HCT116 (cell line): ENCODE data around the gene TSC22D3. TPM values are rescaled to one million over a fixed set of nuclear protein-coding genes. Genes with fewer than 3 reads are reported as not detected.

Source experiments
- ATAC-seq: fragments of 200-7000 bp; cut with Tn5 transposase; 2 replicates; pipeline ENCODE4 v1.9.1; 2020; ENCODE audit warnings: mild to moderate bottlenecking, moderate library complexity
- BruUV-seq: library from RNA; stranded (reverse); fragments of 400-500 nt; replicated peaks from 2 replicates; lab custom pipeline; 2021; lab: Mats Ljungman, UMichigan
- CTCF ChIA-PET: fragments of 300-600 bp; sonication (Branson Sonifier 250); formaldehyde crosslinking; loops from one replicate; lab custom pipeline; 2021; ENCODE audit warnings: antibody characterized with exemption; lab: Charles Lee
- POLR2A ChIA-PET: fragments of 300-600, 350-600 bp; sonication (Branson Sonifier 250); formaldehyde crosslinking; loops from one replicate; lab custom pipeline; 2021; ENCODE audit warnings: antibody characterized with exemption; lab: Charles Lee
- RAD21 ChIA-PET, 2 experiments: fragments of 300-600 bp; sonication (Branson Sonifier 250); formaldehyde crosslinking; loops; one replicate each; lab custom pipeline; 2023; ENCODE audit warnings: low total read pairs in 2 of 2; ENCODE audit not compliant: uncharacterized antibody in 2 of 2, unreplicated experiment in 2 of 2, low non-redundant PET in 1 of 2; lab: Charles Lee
- DNase-seq: peaks from one replicate; pipeline ENCODE4 v3.0.0-alpha.2; 2010; ENCODE audit warnings: low read depth, low spot score
- H2AFZ ChIP-seq: fragments of 200-600 bp; shearing (Covaris generic), sonication (generic); 2 replicates; pipeline ENCODE4 v1.6.1; 2017; ENCODE audit warnings: low read depth, mixed run types, mixed read lengths, antibody characterized with exemption, low read length; ENCODE audit not compliant: poor library complexity, severe bottlenecking
- H3K27ac ChIP-seq: 2 replicates; pipeline ENCODE4 v1.5.1; 2012; ENCODE audit warnings: low read depth, low read length
- H3K27me3 ChIP-seq: fragments of 200-600 bp; sonication (generic); 2 replicates; pipeline ENCODE4 v1.6.1; 2016; ENCODE audit warnings: mixed run types, low read length, mixed read lengths; ENCODE audit not compliant: insufficient read depth
- H3K36me3 ChIP-seq, 2 experiments: fragments of 200-500 bp in 1 of 2; fragments of 200-600 bp in 1 of 2; sonication (Bioruptor generic) in 1 of 2; sonication (generic) in 1 of 2; 2 replicates each; pipeline versions ENCODE4 v1.5.1 to v1.6.1; 2014 to 2016; ENCODE audit warnings: low read length in 2 of 2, inconsistent platforms in 1 of 2, mixed read lengths in 1 of 2, mixed run types in 1 of 2; ENCODE audit not compliant: insufficient read depth in 2 of 2, control insufficient read depth in 1 of 2
- H3K4me1 ChIP-seq, 2 experiments: fragments of 200-600 bp in 1 of 2; sonication (generic) in 1 of 2; 2 replicates each; pipeline versions ENCODE4 v1.5.1 to v1.6.1; 2012 to 2017; ENCODE audit warnings: low read length in 2 of 2, inconsistent platforms in 1 of 2, mild to moderate bottlenecking in 1 of 2, mixed read lengths in 1 of 2, mixed run types in 1 of 2, moderate library complexity in 1 of 2; ENCODE audit not compliant: insufficient read depth in 2 of 2, control insufficient read depth in 1 of 2
- H3K4me2 ChIP-seq: fragments of 200-600 bp; sonication (generic); 2 replicates; pipeline ENCODE4 v1.6.1; 2017; ENCODE audit warnings: mixed run types, low read length, mixed read lengths
- H3K4me3 ChIP-seq, 2 experiments: fragments of 200-600 bp in 1 of 2; sonication (generic) in 1 of 2; replicated peaks in 1 of 2; 2 replicates each; pipeline ENCODE4 v1.5.1; 2011 to 2016; ENCODE audit warnings: low read length in 2 of 2, control low read depth in 1 of 2, low read depth in 1 of 2, mild to moderate bottlenecking in 1 of 2, mixed read lengths in 1 of 2, mixed run types in 1 of 2
- H3K79me2 ChIP-seq: fragments of 200-600 bp; sonication (generic); 2 replicates; pipeline ENCODE4 v1.6.1; 2017; ENCODE audit warnings: mild to moderate bottlenecking, mixed run types, low read length, moderate library complexity, mixed read lengths; ENCODE audit not compliant: insufficient read depth
- H3K9ac ChIP-seq: fragments of 200-600 bp; sonication (generic); 2 replicates; pipeline ENCODE4 v1.6.1; 2016; ENCODE audit warnings: low read length, mixed read lengths
- H3K9me2 ChIP-seq: fragments of 200-600 bp; sonication (generic), shearing (Covaris generic); 2 replicates; pipeline ENCODE4 v1.6.1; 2017; ENCODE audit warnings: mixed run types, mild to moderate bottlenecking, moderate library complexity; ENCODE audit not compliant: insufficient read depth
- H3K9me3 ChIP-seq, 2 experiments: fragments of 200-500 bp in 1 of 2; fragments of 200-600 bp in 1 of 2; sonication (Bioruptor generic) in 1 of 2; sonication (generic) in 1 of 2; 2 replicates each; pipeline ENCODE4 v1.6.1; 2014 to 2017; ENCODE audit warnings: low read length in 2 of 2, mixed read lengths in 2 of 2, inconsistent platforms in 1 of 2, low read depth in 1 of 2, mild to moderate bottlenecking in 1 of 2, mixed run types in 1 of 2, moderate library complexity in 1 of 2; ENCODE audit not compliant: control insufficient read depth in 1 of 2, insufficient read depth in 1 of 2
- H4K20me1 ChIP-seq: fragments of 200-600 bp; sonication (generic), shearing (Covaris generic); 2 replicates; pipeline ENCODE4 v1.6.1; 2017; ENCODE audit warnings: mixed run types, mild to moderate bottlenecking, moderate library complexity; ENCODE audit not compliant: insufficient read depth
- CBX3 ChIP-seq: IDR thresholded peaks from 2 replicates; pipeline ENCODE4 v1.6.1; 2012; ENCODE audit warnings: low read depth
- CEBPB ChIP-seq: IDR thresholded peaks from 2 replicates; pipeline ENCODE4 v1.6.1; 2012; ENCODE audit warnings: low read depth
- EGR1 ChIP-seq: IDR thresholded peaks from 2 replicates; pipeline ENCODE4 v1.6.1; 2012; ENCODE audit warnings: low read depth
- EZH2 ChIP-seq: fragments of 200-600 bp; sonication (generic); IDR thresholded peaks from 2 replicates; pipeline ENCODE4 v1.6.1; 2017; ENCODE audit warnings: antibody characterized with exemption, mixed run types
- EZH2phosphoT487 ChIP-seq: fragments of 200-600 bp; IDR thresholded peaks from 2 replicates; pipeline ENCODE4 v1.6.1; 2018; ENCODE audit warnings: antibody characterized with exemption, borderline replicate concordance
- JUND ChIP-seq: IDR thresholded peaks from 2 replicates; pipeline ENCODE4 v1.6.1; 2012
- POLR2A ChIP-seq: IDR thresholded peaks from 2 replicates; pipeline ENCODE4 v1.7.0; 2011; ENCODE audit warnings: borderline replicate concordance; ENCODE audit not compliant: insufficient read depth, insufficient read length; ENCODE audit errors: extremely low read depth
- POLR2AphosphoS5 ChIP-seq: IDR thresholded peaks from 2 replicates; pipeline ENCODE4 v1.6.1; 2011; ENCODE audit warnings: mild to moderate bottlenecking, low read depth, low read length, moderate library complexity
- RAD21 ChIP-seq: IDR thresholded peaks from 2 replicates; pipeline ENCODE4 v1.6.1; 2012; ENCODE audit warnings: low read depth, mild to moderate bottlenecking
- REST ChIP-seq: IDR thresholded peaks from 2 replicates; pipeline ENCODE4 v1.6.1; 2012; ENCODE audit warnings: low read depth
- SIN3A ChIP-seq: IDR thresholded peaks from 2 replicates; pipeline ENCODE4 v1.6.1; 2012; ENCODE audit warnings: low read depth
- SP1 ChIP-seq: IDR thresholded peaks from 2 replicates; pipeline ENCODE4 v1.6.1; 2012; ENCODE audit warnings: low read depth
- TCF7L2 ChIP-seq: IDR thresholded peaks from 2 replicates; pipeline ENCODE4 v1.7.0; 2011; ENCODE audit warnings: borderline replicate concordance, inconsistent platforms; ENCODE audit not compliant: insufficient read depth, insufficient read length; ENCODE audit errors: extremely low read depth
- ZFX ChIP-seq: fragments of 450-650 bp; IDR thresholded peaks from 2 replicates; pipeline ENCODE4 v1.6.1; 2017
- intact Hi-C: fragments of 100-400 bp; cut with micrococcal nuclease; formaldehyde crosslinking; loops from 2 replicates; pipeline ENCODE4 v1.10.0; 2022
- total RNA-seq: library from RNA; stranded (reverse); gene quantifications from one replicate; pipeline ENCODE4 v1.2.1, GENCODE V29; 2021; ENCODE audit not compliant: unreplicated experiment
- TF ChIP-seq, protein P1 (sequence below), 3 experiments: fragments of 200-600 bp in 1 of 3; sonication (generic) in 1 of 3; IDR thresholded peaks in 2 of 3; conservative IDR thresholded peaks in 1 of 3; 2 replicates each; pipeline ENCODE4 v1.5.1; 2012 to 2017; ENCODE audit warnings: low read depth in 2 of 3, low read length in 2 of 3, antibody characterized with exemption in 1 of 3, borderline replicate concordance in 1 of 3, control low read depth in 1 of 3, mild to moderate bottlenecking in 1 of 3, mixed read lengths in 1 of 3, mixed run types in 1 of 3, moderate library complexity in 1 of 3; ENCODE audit not compliant: insufficient read depth in 1 of 3

Gene TSC22D3
- total RNA-seq, 1 experiment from 2014 or later: 24.6 TPM

GRCh38 chrX:107728371-107729099 is 47.1 kb downstream of the TSC22D3 start (continued):
- no peak for TF ChIP-seq REST
- TF ChIP-seq TCF7L2: no peak
- TF ChIP-seq EZH2phosphoT487: no peak
- no peak for TF ChIP-seq JUND
- no peak for TF ChIP-seq EZH2
- TF ChIP-seq RAD21: no peak
- TF ChIP-seq POLR2AphosphoS5: no peak
- no peak for TF ChIP-seq POLR2A
- TF ChIP-seq, all 23 proteins: peak for 0

- no peaks in the 10 kb centered on the region for H3K79me2 ChIP-seq
- H3K9me3 ChIP-seq: no peaks in the 10 kb centered on the region
- peaks cover 31 to 40% of the 10 kb centered on the region in 2 experiments for H3K4me1 ChIP-seq
- no peaks in the 10 kb centered on the region for H3K27me3 ChIP-seq
- no TSS peak for BruUV-seq
- H2AFZ ChIP-seq: no peak overlapping the region
- ChIA-PET RAD21 (no interaction called here), POLR2A (interaction anchor here (1.6 kb wide), 1 partner anchor 11 kb away, joined by 4 read pairs; no protein-coding TSS in a partner anchor), CTCF (no interaction called here)
- H3K9ac ChIP-seq: no peak overlapping the region
- H3K36me3 ChIP-seq: no peaks in the 10 kb centered on the region
- DNase-seq: no peak
- intact Hi-C loops: no loop called here
- 0 out of 2 replicates have a peak overlapping the region, but pooled peaks have one; percentile 61 for H3K4me2 ChIP-seq
- H3K27ac ChIP-seq: no peak overlapping the region
- H4K20me1 ChIP-seq: no peaks in the 10 kb centered on the region
- no peaks in the 10 kb centered on the region for H3K9me2 ChIP-seq
- ATAC-seq: no peak
- H3K4me3 ChIP-seq: no peak overlapping the region
- TF ChIP-seq CEBPB (no peak), REST (no peak), POLR2A (no peak), SIN3A (no peak), JUND (no peak), CBX3 (no peak), EGR1 (no peak), EZH2 (no peak), RAD21 (no peak), SP1 (no peak), ZFX (no peak)
- TF ChIP-seq, protein P1, sequence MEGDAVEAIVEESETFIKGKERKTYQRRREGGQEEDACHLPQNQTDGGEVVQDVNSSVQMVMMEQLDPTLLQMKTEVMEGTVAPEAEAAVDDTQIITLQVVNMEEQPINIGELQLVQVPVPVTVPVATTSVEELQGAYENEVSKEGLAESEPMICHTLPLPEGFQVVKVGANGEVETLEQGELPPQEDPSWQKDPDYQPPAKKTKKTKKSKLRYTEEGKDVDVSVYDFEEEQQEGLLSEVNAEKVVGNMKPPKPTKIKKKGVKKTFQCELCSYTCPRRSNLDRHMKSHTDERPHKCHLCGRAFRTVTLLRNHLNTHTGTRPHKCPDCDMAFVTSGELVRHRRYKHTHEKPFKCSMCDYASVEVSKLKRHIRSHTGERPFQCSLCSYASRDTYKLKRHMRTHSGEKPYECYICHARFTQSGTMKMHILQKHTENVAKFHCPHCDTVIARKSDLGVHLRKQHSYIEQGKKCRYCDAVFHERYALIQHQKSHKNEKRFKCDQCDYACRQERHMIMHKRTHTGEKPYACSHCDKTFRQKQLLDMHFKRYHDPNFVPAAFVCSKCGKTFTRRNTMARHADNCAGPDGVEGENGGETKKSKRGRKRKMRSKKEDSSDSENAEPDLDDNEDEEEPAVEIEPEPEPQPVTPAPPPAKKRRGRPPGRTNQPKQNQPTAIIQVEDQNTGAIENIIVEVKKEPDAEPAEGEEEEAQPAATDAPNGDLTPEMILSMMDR (IDR thresholded peaks at IDR 0.05 in 2 of 3, conservative IDR thresholded peaks at IDR 0.05 in 1 of 3; ENCODE audit: borderline replicate concordance in 1 of 3, insufficient read depth in 1 of 3, low read depth in 2 of 3, low read length in 2 of 3): no peak
These were observed 48.6 kb downstream of the TSC22D3 start for GRCh38 chrX:107726816-107727534.
